Measurements from ENCODE around the gene ARHGAP30.
"Not testable (repeated sequence)": the region's sequence is repeated elsewhere in the genome, so short reads cannot be mapped to it uniquely, and the experiment has no call there.

ARHGAP30 gene

GRCh38 chr1:161038523-161039153, 31.1 kb downstream of the ARHGAP30 start, which contains the start of gene TSTD1:
Gene TSTD1, minus strand, starts transcription at chr1:161038964. Its CDS starts 75 bp downstream, at chr1:161038889.
- FAIRE-seq (no peak), DNase-seq (ENCODE audit: insufficient read length, low spot score) (no peak)
- TF ChIP-seq, protein P1, sequence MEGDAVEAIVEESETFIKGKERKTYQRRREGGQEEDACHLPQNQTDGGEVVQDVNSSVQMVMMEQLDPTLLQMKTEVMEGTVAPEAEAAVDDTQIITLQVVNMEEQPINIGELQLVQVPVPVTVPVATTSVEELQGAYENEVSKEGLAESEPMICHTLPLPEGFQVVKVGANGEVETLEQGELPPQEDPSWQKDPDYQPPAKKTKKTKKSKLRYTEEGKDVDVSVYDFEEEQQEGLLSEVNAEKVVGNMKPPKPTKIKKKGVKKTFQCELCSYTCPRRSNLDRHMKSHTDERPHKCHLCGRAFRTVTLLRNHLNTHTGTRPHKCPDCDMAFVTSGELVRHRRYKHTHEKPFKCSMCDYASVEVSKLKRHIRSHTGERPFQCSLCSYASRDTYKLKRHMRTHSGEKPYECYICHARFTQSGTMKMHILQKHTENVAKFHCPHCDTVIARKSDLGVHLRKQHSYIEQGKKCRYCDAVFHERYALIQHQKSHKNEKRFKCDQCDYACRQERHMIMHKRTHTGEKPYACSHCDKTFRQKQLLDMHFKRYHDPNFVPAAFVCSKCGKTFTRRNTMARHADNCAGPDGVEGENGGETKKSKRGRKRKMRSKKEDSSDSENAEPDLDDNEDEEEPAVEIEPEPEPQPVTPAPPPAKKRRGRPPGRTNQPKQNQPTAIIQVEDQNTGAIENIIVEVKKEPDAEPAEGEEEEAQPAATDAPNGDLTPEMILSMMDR (IDR thresholded peaks at IDR 0.05; ENCODE audit: insufficient read depth, missing control alignments), result no peak

DNA sequence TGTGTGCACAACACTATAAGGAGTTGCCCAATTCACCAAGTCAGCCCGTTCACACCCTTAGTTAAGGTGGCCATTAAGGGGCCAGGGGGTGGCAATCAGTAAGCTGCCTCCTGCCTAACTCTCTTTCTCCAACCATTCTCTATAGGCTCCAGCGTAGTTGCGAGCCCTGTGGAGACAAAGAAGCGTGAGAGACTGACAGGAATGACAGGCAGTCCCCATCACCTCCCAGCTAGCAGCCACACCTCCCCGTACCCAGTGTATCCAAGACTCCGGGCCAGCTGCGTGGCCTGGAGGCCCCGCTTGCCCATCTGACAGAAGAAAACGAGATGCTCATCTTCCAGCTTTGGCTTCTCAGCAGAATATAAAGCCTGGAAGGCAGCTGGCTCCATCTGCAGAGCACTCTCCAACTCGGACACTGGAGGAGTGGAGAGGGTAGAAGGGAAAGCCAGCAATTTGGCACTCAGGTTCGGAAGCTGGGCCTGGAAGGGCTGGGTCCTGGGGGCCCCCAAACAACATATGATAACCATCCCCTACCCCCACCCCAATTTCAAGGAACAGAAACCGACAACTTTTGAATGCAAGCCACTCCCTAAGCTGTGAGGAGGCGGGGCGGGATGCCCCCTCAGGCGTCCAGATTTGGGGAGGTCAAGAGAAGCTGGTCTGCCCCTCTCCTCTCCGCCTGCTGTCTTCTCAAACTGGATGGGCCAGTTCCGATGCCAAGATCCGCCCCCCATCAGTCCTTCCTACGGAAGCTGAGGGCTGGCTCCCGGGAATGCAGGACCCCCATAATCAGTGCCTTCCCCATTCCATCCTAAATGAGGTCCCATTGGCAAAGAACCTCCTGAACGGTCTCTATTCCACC, 31.8 kb downstream of the ARHGAP30 start:
- TF ChIP-seq, protein P1 (IDR thresholded peaks at IDR 0.05; ENCODE audit: insufficient read depth, missing control alignments), result no peak
- FAIRE-seq, result no peak
- DNase-seq (ENCODE audit: insufficient read length, low spot score), result no peak

- no peak for FAIRE-seq
Measured at GRCh38 chr1:161033751-161034150, 35.9 kb downstream of the ARHGAP30 start.

GRCh38 chr1:161032409-161032808, 37.3 kb downstream of the ARHGAP30 start:
- TF ChIP-seq, protein P1 (IDR thresholded peaks at IDR 0.05; ENCODE audit: insufficient read depth, missing control alignments), result no peak
- no peak for FAIRE-seq
- DNase-seq (ENCODE audit: insufficient read length, low spot score), result no peak

More at GRCh38 chr1:161033751-161034150, 35.9 kb downstream of the ARHGAP30 start:
- DNase-seq (ENCODE audit: insufficient read length, low spot score), result no peak
- TF ChIP-seq, protein P1 (IDR thresholded peaks at IDR 0.05; ENCODE audit: insufficient read depth, missing control alignments), result no peak

- DNase-seq (ENCODE audit: insufficient read length, low spot score) (no peak), FAIRE-seq (no peak)
- TF ChIP-seq, protein P1 (IDR thresholded peaks at IDR 0.05; ENCODE audit: insufficient read depth, missing control alignments), result no peak
Measured at GRCh38 chr1:161031874-161032273, 37.8 kb downstream of the ARHGAP30 start.

DNA sequence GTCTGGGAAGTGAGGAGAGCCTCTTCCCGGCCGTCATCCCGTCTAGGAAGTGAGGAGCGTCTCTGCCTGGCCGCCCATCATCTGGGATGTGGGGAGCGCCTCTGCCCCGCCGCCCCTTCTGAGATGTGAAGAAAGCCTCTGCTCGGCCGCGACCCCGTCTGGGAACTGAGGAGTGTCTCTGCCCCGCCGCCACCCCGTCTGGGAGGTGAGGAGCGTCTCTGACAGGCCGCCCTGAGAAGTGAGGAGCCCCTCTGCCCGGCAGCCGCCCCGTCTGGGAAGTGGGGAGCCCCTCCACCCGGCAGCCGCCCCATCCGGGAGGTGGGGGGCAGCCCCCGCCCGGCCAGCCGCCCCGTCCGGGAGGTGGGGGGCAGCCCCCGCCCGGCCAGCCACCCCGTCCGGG, 40.2 kb downstream of the ARHGAP30 start:
- not testable (repeated sequence) for DNase-seq (ENCODE audit: insufficient read length, low spot score); FAIRE-seq

- not testable (repeated sequence) for DNase-seq (ENCODE audit: insufficient read length, low spot score); FAIRE-seq
Measured at GRCh38 chr1:161026954-161027353, 42.7 kb downstream of the ARHGAP30 start.

GRCh38 chr1:161022432-161022831, 47.3 kb downstream of the ARHGAP30 start:
- not testable (repeated sequence) for DNase-seq (ENCODE audit: insufficient read length, low spot score); FAIRE-seq

Measured in D721Med (cell line).